HepG2 (cell line): ENCODE measurements around the gene AXIN2. TPM values are rescaled to one million over a fixed set of nuclear protein-coding genes. Genes with fewer than 3 reads are reported as not detected.

Experiments
- ATAC-seq: fragments of 200-7000 bp; cut with Tn5 transposase; 3 replicates; pipeline ENCODE4 v1.9.1; 2020; ENCODE audit warnings: mild to moderate bottlenecking, moderate library complexity
- BruUV-seq: library from RNA; stranded (reverse); fragments of 400-500 nt; replicated peaks from 2 replicates; lab custom pipeline; 2021; lab: Mats Ljungman, UMichigan
- CTCF ChIA-PET: fragments of 300-600 bp; formaldehyde crosslinking; extraction: SDS; loops from one replicate; lab custom pipeline; 2021; ENCODE audit warnings: low total read pairs, inconsistent platforms, low intra/inter-chr PET ratio; lab: Yijun Ruan, JAX
- POLR2A ChIA-PET: fragments of 350-600 bp; sonication (Branson Sonifier 250); formaldehyde crosslinking; loops from one replicate; lab custom pipeline; 2020; ENCODE audit warnings: antibody characterized with exemption, inconsistent platforms; lab: Yijun Ruan, JAX
- DNase-seq: peaks from one replicate; pipeline ENCODE4 v3.0.0-alpha.2; 2015; ENCODE audit warnings: low spot score
- FAIRE-seq: peaks from 3 replicates; lab custom pipeline; 2011; peaks lifted over from hg19 to GRCh38; lab: Jason Lieb, UNC
- H2AFZ ChIP-seq: one replicate; pipeline ENCODE4 v1.6.1; 2011; ENCODE audit warnings: low read length, inconsistent platforms
- H3K27ac ChIP-seq: fragments of 300-600 bp; 3 replicates; pipeline ENCODE4 v1.8.0; 2011; ENCODE audit warnings: mixed run types, mild to moderate bottlenecking, mixed read lengths, low read length, inconsistent platforms; ENCODE audit not compliant: insufficient read depth; ENCODE audit errors: extremely low read length
- H3K27me3 ChIP-seq, 2 experiments: fragments of 200-600 bp in 1 of 2; 2 replicates in 1 of 2; 3 replicates in 1 of 2; pipeline versions ENCODE4 v1.6.0 to v1.8.0; 2011; ENCODE audit warnings: low read length in 2 of 2, mild to moderate bottlenecking in 2 of 2, moderate library complexity in 2 of 2, inconsistent platforms in 1 of 2; ENCODE audit not compliant: insufficient read depth in 2 of 2, control insufficient read depth in 1 of 2
- H3K36me3 ChIP-seq, 2 experiments: fragments of 200-600 bp in 1 of 2; replicated peaks in 1 of 2; 2 replicates in 1 of 2; 3 replicates in 1 of 2; pipeline versions ENCODE4 v1.5.1 to v1.8.0; 2011; ENCODE audit warnings: low read length in 2 of 2, inconsistent platforms in 1 of 2; ENCODE audit not compliant: insufficient read depth in 2 of 2, control insufficient read depth in 1 of 2
- H3K4me1 ChIP-seq: 2 replicates; pipeline ENCODE4 v1.5.1; 2012; ENCODE audit warnings: low read length, inconsistent platforms; ENCODE audit not compliant: insufficient read depth
- H3K4me2 ChIP-seq: 2 replicates; pipeline ENCODE4 v1.6.0; 2011; ENCODE audit warnings: low read depth, low read length, inconsistent platforms
- H3K4me3 ChIP-seq, 3 experiments: fragments of 200-600 bp in 1 of 3; sonication (generic), shearing (Covaris generic) in 1 of 3; replicated peaks in 1 of 3; 2 replicates each; pipeline ENCODE4 v1.5.1; 2011 to 2016; ENCODE audit warnings: low read length in 3 of 3, inconsistent platforms in 2 of 3, low read depth in 2 of 3, mild to moderate bottlenecking in 2 of 3, control low read depth in 1 of 3, mixed read lengths in 1 of 3; ENCODE audit not compliant: insufficient read depth in 1 of 3
- H3K79me2 ChIP-seq: one replicate; pipeline ENCODE4 v1.6.1; 2011; ENCODE audit warnings: low read length, inconsistent platforms; ENCODE audit not compliant: insufficient read depth
- H3K9ac ChIP-seq: 2 replicates; pipeline ENCODE4 v1.6.0; 2011; ENCODE audit warnings: mild to moderate bottlenecking, low read depth, low read length, inconsistent platforms; ENCODE audit not compliant: insufficient read depth
- H3K9me3 ChIP-seq: 2 replicates; pipeline ENCODE4 v1.5.1; 2012; ENCODE audit warnings: mild to moderate bottlenecking, low read length
- H4K20me1 ChIP-seq: 2 replicates; pipeline ENCODE4 v1.6.0; 2011; ENCODE audit warnings: inconsistent platforms, mild to moderate bottlenecking, low read length, moderate library complexity; ENCODE audit not compliant: insufficient read depth
- ATF7-NPFF ChIP-seq: sonication (generic); formaldehyde crosslinking; IDR thresholded peaks from 2 replicates; pipeline ENCODE4 v1.8.1; 2023; ENCODE audit warnings: mild to moderate bottlenecking, low read depth, missing genetic modification reagents, moderate library complexity
- GPBP1L1 ChIP-seq: sonication (generic); formaldehyde crosslinking; IDR thresholded peaks from 2 replicates; pipeline ENCODE4 v1.5.0; 2020; ENCODE audit warnings: mild to moderate bottlenecking, missing genetic modification reagents
- PAF1 ChIP-seq: IDR thresholded peaks from 2 replicates; pipeline ENCODE4 v1.6.1; 2016; ENCODE audit warnings: missing genetic modification reagents, missing compliant biosample characterization
- POLR2G ChIP-seq: fragments of 200-400 bp; formaldehyde crosslinking; IDR thresholded peaks from 2 replicates; pipeline ENCODE4 v1.6.1; 2018; ENCODE audit warnings: mild to moderate bottlenecking, low read depth, low read length, moderate library complexity
- RBM22 ChIP-seq: fragments of 200-400 bp; formaldehyde crosslinking; optimal IDR thresholded peaks from 2 replicates; pipeline ENCODE3; 2017; ENCODE audit warnings: mild to moderate bottlenecking, low read length, moderate library complexity
- ZBTB1 ChIP-seq: sonication (generic); formaldehyde crosslinking; IDR thresholded peaks from 2 replicates; pipeline ENCODE4 v1.4.0; 2020; ENCODE audit warnings: missing genetic modification reagents, borderline replicate concordance
- ZNF17 ChIP-seq: sonication (generic); formaldehyde crosslinking; IDR thresholded peaks from 2 replicates; pipeline ENCODE4 v1.5.0; 2020; ENCODE audit warnings: mild to moderate bottlenecking, missing genetic modification reagents
- ZNF335 ChIP-seq: sonication (generic); formaldehyde crosslinking; IDR thresholded peaks from 2 replicates; pipeline ENCODE4 v1.4.0; 2020; ENCODE audit warnings: missing genetic modification reagents
- ZNF850 ChIP-seq: sonication (generic); formaldehyde crosslinking; conservative IDR thresholded peaks from 2 replicates; pipeline ENCODE4 v1.9.0; 2021; ENCODE audit warnings: mild to moderate bottlenecking, missing genetic modification reagents
- ZNF891 ChIP-seq: sonication (generic); formaldehyde crosslinking; IDR thresholded peaks from 2 replicates; pipeline ENCODE4 v1.5.0; 2020; ENCODE audit warnings: mild to moderate bottlenecking, missing genetic modification reagents
- WGBS: methylation state at CpG from one replicate; pipeline ENCODE4 v1.1.6; 2017; ENCODE audit warnings: low lambda C conversion rate; 5-methylcytosine and 5-hydroxymethylcytosine counted together
- in situ Hi-C: cut with HindIII; loops from 2 replicates; pipeline ENCODE4 v1.10.0; 2017; ENCODE audit warnings: low pct_unique_long_range_greater_than_20kb; ENCODE audit not compliant: extremely low pct_ligation_motif_present
- intact Hi-C: fragments of 100-400 bp; cut with micrococcal nuclease; formaldehyde crosslinking; loops from one replicate; pipeline ENCODE4 v1.10.0; 2022; ENCODE audit not compliant: unreplicated experiment
- polyA plus RNA-seq, 8 experiments: library from polyadenylated mRNA; depleted of rRNA in 3 of 8; stranded (reverse) in 7 of 8; unstranded in 1 of 8; fragments of >200 nt; fragmentation: Illumina TruSeq in 4 of 8; extraction: Trizol in 4 of 8; gene quantifications; 2 replicates each; pipeline versions ENCODE4 v1.2.1 to v1.2.3, GENCODE V29; 2011 to 2016; ENCODE audit warnings: low read depth in 4 of 8, missing spikeins in 1 of 8, mixed read lengths in 1 of 8; ENCODE audit not compliant: insufficient read depth in 1 of 8
- total RNA-seq, 5 experiments: library from RNA; depleted of rRNA; stranded (reverse); fragments of >200 nt; fragmentation: Illumina TruSeq; extraction: Trizol; gene quantifications; 2 replicates each; pipeline ENCODE4 v1.2.3, GENCODE V29; 2016; ENCODE audit warnings: low read depth in 1 of 5
- TF ChIP-seq, protein P1 (sequence below): fragments of 450-650 bp; IDR thresholded peaks from 2 replicates; pipeline ENCODE4 v1.6.1; 2016

The AXIN2 gene
- total and polyA plus RNA-seq, 2 of the 13 experiments (the other 11 are each of a cell fraction or from before 2014, with no cell fraction given): 58.6 to 63.4 TPM

- TF ChIP-seq POLR2G (peak; percentile 48; the same call in 1 of the 2 replicates), ZNF850 (no peak), ZNF335 (CRISPR knock-in tag) (no peak), ZNF891 (no peak), ATF7-NPFF (no peak), GPBP1L1 (no peak), ZNF17 (CRISPR knock-in tag) (no peak), ZBTB1 (CRISPR knock-in tag) (no peak)
- TF ChIP-seq, all 625 proteins: peak for 4
Measured at GRCh38 chr17:65541453-65541852, 20.0 kb downstream of the AXIN2 start (continued).

GRCh38 chr17:65539630-65540266 is 21.7 kb downstream of the AXIN2 start:
- ChIA-PET POLR2A (interaction anchor here (0.6 to 1.5 kb wide), 2 partner anchors 8 to 155 kb away, joined by 3 read pairs; no protein-coding TSS in a partner anchor), CTCF (no interaction called here)
- Histone ChIP-seq H3K27ac (no peak overlapping the region), H2AFZ (no peak overlapping the region), H4K20me1 (peaks cover 91% of the 10 kb centered on the region), H3K79me2 (peaks cover 55% of the 10 kb centered on the region), H3K36me3 (peaks cover 71 to 97% of the 10 kb centered on the region in 2 experiments), H3K4me1 (peaks cover 24% of the 10 kb centered on the region), H3K9ac (no peak overlapping the region), H3K4me3 (no peak overlapping the region), H3K4me2 (no peak overlapping the region), H3K9me3 (no peaks in the 10 kb centered on the region), H3K27me3 (no peaks in the 10 kb centered on the region)
- no TSS peak for BruUV-seq
- TF ChIP-seq POLR2G (peak; percentile 26; the same call in 1 of the 2 replicates), RBM22 (peak; percentile 81), PAF1 (CRISPR knock-in tag) (no peak)
- TF ChIP-seq, protein P1, sequence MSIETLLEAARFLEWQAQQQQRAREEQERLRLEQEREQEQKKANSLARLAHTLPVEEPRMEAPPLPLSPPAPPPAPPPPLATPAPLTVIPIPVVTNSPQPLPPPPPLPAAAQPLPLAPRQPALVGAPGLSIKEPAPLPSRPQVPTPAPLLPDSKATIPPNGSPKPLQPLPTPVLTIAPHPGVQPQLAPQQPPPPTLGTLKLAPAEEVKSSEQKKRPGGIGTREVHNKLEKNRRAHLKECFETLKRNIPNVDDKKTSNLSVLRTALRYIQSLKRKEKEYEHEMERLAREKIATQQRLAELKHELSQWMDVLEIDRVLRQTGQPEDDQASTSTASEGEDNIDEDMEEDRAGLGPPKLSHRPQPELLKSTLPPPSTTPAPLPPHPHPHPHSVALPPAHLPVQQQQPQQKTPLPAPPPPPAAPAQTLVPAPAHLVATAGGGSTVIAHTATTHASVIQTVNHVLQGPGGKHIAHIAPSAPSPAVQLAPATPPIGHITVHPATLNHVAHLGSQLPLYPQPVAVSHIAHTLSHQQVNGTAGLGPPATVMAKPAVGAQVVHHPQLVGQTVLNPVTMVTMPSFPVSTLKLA: peak; percentile 32; the same call in 1 of the 2 replicates
- ATAC-seq (no peak), FAIRE-seq (no peak), DNase-seq (no peak)
- WGBS: 93% methylated on average over 2 of the region's 2 CpGs
- in situ Hi-C loops: loop anchor here (25.0 kb wide), 1 partner anchor 623 kb away; no protein-coding TSS in a partner anchor
- intact Hi-C loops: no loop called here
